GM19351 (cell line): ENCODE measurements around the gene GLG1.
A peak's percentile ranks its signal among the peaks of the same experiment; 100 is the strongest.

Source experiments
- ATAC-seq: cut with Tn5 transposase; IDR thresholded peaks from one replicate; pipeline ENCODE4 v1.9.1; 2021; ENCODE audit warnings: mild to moderate bottlenecking, moderate library complexity; ENCODE audit not compliant: unreplicated experiment

Gene GLG1

DNA sequence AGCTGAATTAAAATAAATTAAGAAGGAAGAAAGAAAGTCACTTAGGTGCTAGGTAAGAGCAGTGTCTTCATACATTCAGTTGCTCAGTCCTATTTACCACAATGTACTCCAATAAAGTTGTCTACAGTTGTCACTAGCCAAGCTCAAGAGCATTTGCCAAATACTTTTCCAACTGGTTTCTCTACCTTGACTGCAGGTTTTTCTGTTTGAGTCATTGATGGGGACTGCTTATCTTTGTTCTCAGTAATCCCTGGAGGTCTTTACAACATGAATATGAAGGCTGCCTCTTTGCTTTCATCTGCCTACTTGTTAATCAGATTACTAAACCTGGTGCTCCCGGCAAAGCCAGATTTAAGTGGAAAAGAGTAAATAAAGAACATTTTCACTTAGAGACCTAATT lies 121.0 kb downstream of the GLG1 start:
- no peak for ATAC-seq

DNA sequence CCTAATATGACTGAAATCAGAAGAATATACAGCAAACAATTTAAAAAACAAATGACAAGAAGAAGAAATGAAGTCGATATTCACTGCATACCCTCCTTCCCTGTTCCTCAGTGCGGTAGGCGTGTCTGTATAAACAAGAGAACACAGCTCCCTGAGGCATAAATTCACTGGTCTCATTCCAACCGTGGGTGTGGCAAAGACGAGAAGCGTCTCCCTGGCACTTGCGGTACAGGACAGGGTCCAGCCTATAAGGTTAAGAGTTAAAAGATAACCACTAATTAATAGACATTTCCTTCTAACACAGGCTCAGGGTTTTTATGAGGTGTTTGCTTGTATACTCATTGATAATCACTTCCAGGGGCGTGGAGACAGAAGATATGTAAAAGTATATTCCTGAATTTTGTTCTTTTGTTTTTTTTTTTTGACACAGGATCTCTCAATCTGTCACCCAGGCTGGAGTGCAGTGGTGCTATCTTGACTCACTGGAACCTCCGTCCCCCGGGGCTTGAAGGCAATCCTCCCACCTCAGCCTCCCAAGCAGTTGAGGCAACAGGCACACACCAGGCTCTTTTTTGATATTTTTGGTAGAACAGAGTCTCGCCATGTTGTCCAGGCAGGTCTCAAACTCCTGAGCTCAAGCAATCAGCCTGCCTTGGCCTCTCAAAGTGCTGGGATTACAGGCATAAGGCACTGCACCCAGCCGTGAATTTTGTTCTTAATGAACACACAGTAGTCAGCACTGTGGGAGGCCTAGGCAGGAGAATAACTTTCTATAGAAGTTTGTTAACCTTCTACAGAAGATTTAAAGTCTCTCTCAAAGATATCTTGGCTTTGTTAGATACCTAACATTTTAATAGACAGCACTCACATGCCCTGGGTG lies 126.5 kb downstream of the GLG1 start:
- no peak for ATAC-seq

DNA sequence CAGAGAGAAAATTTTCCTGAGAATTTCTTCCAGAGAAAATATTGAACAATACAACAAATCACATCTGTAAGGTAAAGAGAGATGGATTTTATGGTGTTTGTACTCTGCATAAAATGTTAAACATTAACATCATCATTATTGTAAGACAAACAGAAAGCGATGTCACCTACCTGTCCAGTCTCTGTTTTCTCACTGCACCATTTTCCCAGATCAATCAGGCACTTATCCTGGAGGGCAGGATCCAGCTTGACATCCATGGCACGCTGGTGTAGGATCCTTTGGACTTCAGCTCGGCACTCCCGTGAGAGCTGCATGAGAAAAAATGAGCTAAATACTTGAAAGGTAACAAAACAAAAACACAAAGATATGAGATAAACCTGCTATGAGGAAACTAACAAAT lies 129.7 kb downstream of the GLG1 start:
- ATAC-seq, result no peak

DNA sequence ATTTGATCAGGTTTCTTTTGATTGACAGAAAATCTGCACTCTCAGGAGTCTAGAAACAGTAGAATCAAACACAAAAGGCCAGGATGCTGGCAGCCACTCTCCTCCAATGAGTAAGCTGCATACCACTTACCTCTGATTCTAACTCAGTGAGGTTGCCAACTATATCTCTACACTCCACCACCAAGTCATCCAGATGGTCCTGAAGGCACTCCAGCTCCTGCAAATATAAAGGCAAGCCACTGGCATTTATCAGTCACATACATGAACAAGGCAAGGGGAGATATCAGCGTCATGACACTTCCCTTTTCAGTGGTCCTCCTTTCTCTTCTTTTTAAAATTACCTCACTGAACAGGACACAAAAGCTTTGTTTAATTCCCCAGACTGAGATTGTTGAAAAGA lies 132.5 kb downstream of the GLG1 start:
- ATAC-seq, result no peak

DNA sequence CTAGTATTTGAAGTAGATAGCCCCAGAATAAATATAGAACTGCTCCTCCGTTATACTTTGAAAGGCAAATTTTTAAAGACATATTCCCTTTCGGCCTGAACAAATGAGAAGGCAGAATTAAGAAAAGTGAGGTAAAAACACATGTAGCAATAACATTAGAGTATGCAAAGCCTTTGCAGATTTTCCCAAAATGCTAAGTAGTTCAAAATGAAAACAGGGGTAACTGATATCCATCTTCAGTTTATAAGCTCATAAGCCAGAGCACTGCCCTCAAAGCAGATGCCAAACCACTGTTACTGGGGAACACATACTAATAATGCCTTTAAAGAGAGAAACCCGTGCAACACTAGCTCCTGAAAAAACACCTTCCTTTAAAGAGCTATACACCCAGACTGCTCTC lies 134.4 kb downstream of the GLG1 start:
- no peak for ATAC-seq

DNA sequence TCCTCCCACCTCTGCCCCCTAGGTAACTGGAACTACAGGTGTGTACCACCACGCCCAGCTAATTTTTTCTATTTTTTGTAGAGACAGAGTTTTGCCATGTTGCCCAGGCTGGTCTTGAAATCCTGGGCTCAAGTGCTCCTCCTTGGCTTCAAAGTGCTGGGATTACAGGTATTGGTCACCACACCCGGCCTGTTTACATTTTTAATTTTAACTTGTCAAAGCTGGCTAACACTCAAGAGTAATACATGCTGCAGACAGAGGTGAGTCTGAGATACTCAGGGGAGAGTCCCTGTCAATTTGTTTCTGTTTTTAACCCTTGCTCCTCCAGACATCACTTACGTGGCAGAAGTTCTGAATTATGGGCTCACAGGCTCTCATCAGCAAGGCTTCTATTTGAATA lies 134.9 kb downstream of the GLG1 start:
- ATAC-seq, result no peak

DNA sequence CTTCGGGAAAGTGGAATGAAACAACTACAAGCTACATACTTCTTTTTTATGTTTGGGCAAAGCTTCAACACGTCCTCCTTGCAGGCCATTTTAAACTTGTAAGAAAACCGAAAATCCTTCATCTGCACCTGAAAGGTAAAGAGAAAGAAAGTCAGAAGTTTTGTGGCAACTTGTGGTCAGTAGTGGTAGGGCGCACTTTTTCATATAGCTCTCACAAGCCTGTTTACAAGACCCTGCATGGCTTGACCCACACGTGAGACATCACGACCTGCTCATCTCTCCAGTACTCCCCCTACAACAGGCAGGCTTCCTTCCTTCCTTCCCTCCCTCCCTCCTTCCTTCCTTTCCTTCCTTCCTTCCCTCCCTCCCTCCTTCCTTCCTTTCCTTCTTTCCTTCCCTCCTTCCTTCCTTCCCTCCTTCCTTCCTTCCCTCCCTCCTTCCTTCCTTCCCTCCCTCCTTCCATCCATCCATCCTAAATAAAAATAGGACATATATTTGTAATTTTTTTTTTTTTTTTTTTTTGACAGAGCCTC lies 136.9 kb downstream of the GLG1 start:
- ATAC-seq, result no peak

DNA sequence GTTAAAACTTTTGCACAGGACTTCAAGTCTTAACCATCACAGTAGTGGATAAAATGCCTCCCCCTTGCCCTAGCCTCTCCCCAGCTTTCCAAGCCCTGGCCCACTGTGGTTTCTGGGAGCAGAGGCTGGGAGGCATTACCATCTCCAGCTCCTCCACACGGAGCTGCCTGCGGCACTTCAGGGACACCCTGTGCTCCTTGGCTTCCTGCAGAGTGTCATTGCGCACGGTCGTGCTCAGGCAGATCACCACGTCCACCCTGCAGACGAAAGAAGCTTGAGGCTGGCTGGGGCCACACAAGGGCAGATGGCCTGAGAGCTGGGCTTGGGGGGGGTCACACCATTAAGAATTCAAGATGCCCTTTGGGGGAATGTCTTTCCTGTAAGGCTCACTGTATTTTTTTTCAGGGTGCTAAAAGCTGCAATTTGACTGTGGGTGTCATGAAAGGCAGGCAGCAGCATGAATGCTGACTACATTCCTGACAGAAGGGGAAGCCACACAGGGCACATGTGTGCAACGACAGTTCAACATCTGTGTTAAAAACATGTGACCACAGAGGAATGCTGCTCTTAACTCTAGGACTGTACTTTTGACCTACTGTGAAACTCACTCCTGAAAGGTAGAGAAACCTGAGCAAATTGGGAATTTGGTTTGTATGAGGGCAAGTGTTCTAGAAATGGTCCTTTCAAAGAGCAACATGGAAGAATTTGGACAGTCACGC lies 137.9 kb downstream of the GLG1 start:
- ATAC-seq, result no peak

DNA sequence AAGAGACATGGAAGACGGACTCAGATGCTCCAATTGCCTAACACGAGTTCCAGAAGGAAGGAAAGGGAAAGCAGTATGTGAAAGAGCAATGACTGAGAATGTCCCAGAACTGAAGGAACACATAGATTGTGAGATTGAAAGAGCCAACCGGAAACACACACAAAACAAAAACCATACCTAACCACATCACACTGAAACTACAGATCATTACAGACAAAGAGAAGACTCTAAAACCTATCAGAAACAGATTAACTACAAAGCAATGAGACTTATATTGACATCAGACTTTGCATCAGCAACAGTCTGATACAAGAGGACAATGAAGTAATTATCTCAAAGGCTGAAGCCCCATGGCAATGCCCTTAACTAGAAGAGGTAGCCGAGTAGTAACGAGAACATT lies 140.0 kb downstream of the GLG1 start:
- ATAC-seq, result peak; percentile 81

DNA sequence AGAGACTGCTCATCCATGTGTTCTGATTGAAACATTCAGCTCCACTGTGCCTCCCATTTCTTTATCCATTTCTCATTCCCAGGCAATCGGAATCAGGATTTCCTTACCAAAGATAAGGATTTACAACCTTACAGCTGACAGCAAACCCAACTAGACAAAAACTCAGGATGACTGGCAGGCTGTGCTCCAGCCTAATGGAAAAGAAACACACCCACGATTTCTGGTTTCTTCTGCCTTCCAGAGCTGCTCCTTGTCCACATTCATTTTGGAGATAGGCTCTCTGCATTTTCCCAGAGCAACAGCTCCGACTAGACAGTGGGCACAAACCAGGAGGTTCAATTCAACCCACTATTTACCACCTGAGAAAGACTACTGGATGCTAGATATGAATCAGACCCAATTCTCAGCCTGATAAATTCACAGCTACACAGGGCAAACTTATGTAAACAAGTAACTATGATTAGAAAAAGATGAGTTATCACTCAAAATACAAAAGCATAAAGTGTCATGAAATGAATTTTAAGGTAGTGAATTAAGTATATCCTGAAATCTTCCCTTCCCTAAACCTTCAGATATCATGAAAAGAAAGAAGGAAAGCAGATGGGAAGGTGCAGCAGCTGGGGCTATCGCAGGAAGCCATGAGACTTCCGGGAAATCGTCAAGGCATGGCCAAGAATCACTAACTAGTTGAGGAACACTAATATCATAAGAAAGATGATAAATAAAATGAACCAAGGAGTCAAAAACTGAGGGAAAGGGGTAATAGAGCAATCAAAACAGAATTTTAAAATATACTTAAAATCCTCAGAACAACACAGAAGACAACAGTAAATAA lies 140.8 kb downstream of the GLG1 start:
- no peak for ATAC-seq

DNA sequence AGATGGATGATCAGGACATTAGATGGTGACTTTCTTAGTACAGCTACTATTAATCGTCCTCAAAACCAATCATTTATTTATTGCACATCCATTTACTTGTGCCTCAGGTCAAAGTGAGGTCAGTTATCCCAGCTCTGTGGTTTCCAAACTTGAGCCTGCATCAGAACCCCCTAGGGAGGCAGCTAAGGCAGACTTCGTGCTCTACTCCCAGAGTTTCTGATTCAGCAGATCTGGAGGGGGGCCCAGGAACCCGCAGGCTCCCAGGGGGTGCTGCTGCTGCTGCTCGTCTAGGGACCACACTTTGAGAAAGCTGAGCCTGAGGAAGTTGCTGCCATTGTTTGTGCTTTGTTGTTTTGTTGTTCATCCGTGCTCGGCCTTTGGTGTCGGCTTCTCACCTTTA lies 141.6 kb downstream of the GLG1 start:
- ATAC-seq, result no peak

DNA sequence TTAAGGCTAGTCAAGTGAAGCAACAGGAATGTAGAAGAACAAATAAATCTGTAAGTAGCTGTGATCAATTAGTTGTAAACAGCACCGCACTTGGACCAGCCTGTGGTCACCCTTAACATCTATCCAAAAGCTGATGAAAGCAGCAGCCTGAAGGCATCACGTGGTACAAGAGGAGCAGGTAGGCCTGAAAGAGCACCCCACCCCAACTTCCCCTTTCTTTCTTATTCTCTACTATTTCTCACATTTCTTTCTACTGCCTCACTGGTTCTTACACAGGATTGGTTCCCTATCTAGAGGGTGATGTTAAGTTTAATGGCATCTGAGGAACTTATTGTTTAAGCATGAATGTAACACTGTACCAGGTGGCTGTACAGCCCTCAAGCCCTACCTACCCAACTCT lies 143.0 kb downstream of the GLG1 start:
- ATAC-seq, result peak; percentile 62

DNA sequence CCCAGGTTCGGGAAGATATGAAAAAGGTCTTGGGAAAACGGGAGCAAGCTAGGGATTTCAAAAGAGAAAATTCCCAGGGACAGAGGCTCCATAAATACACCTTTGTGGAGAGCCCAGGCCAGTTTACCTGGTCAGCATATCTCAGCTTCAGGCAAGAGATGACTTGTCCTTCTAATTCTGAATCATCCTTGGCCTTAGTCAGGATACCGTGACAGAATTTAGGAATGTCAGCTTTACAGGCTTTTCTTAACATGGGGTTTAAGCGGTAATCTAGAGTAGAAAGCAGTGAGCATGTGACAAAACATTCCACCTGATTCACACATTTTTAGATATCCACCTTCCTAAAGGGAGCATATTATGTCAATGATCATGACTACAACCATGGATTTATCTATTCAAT lies 144.6 kb downstream of the GLG1 start:
- ATAC-seq, result no peak

DNA sequence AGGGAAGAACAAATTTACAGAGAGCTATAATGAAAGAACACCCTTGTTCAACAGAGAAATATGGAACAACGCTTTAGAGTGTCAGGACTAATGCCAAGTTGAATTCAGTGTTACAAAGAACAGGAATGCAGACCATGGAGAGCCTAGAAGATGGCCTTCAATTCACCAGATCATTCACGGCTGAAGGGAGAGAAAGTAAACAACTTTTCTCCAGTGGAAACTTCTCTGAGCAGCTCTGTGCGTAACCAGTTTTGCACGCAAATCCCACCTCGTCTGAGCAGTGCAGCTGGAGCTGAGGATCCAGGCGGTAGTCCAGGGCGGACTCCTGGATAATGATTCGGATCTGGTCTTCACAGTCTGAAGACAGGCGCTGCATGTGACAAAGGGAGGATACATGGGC lies 145.1 kb downstream of the GLG1 start:
- no peak for ATAC-seq

DNA sequence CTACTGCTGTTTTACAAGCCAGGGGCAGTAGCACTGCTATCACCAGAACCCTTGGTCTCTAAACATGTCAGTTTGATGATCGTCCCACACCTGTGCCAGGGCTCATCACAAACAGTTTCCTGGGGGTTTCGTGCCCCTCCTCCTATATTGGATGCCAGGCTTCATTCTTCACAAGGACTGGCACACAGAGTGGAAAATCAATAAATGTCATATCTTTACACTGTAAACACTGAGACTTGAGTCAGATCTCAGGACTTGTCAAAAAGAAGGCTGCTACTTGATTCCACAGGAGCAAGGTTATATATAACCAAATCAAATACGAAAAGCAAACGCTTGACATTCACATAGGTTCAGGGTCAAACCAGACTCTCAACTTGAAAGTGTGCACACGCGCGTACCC lies 146.4 kb downstream of the GLG1 start:
- ATAC-seq, result no peak

DNA sequence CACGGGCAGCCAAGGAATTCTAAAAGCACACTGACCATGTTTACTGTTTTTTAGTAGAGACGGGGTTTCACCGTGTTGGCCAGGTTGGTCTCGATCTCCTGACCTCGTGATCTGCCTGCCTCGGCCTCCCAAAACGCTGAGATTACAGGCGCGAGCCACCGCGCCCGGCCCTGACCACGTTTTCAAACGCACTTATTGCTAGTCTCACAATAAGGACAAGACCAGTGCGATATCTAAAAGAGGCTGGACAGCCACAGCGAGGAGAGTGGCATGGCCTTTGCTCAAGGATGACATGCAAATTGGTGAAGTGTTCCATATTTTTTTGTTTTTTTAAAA lies 150.7 kb downstream of the GLG1 start:
- no peak for ATAC-seq

DNA sequence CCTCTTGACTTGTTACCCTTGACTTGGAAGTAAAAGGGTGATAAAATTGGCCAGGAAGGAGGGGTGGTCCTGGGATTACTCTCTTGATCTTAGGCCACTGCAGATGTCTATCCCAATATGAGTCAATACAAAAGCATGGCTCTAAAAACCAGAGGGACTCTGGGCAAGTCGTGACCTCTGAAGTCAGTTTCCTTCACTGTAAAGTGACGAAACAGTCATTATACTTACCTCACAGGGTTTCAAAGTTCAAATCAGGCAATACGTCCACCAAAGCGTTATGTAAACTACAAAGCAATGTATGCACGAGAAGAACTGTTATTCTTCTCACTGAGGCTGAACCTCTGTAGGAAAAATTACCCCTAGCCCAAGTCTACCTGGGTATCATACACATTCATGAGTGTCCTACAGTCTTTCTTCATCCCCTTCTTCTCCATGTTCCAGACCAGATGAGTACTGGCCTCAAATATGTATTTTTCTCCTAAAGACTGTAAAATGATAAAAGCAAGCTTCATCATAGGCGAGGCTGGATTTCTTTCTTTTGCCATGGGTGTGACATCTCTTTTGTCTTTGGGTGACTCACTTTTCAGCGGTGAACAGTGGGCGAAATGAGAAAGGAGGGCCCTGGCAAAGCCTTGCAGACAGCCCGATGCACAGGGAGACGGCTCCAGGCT lies 151.2 kb downstream of the GLG1 start:
- no peak for ATAC-seq

DNA sequence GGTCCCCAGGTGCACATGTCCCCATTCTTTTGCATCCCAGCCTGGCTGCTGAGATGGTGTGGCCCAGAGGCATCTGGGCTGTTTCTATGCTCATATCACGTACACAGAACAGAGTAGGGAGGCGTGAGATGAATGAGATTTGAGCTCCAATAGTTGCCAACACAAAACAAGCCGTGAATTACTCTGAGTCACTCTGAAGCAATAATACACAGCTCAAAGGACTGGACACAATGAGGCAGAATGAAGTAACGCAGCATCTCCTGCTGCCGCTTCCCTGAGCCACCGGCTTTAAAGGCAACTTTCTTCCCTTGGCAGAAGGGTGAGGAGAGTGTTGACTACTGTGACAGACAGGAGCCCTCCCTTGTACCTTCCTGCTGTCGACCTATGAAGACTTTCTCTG lies 151.7 kb downstream of the GLG1 start:
- ATAC-seq, result no peak

DNA sequence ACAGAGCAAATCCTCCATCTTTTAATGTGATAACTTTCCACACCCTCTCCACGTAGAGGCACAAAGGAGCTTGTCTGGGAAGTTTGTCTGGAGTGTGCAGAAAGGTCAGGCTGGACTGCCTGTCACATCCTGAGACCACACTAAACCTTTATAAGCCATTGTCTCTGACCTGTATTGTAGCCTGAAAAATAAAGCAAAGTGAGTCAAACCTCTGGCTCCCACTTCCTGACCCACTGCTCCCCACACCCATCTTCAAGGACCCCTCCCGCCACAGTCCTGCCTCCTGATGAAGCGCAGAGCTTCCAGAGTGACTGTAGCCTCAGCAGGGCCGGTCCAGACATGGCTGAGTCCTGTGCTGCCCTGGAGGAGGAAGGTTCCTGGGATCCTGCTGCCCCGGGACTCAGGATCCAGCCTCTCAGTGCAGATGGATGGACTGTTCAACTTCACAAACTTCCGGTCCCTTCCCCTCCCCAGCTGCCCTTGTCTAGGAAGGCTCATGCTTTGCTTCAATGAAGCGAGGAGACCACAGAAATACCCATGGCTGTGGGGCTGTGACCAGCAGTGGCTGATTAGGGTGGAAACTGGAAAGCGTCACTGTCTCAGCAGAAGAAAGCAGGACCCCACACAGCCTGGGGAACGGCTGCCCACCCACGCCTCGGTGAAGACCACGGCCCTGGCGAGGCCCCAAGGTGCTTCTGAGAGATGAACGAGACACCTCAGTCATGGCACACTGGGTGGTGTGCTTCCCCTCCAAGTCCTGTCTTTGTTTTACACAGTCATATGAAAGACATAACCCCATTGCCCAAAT lies 154.8 kb downstream of the GLG1 start:
- peak; percentile 93 for ATAC-seq
